Neural progenitor cell (in vitro differentiated cells): ENCODE data around the gene TBC1D14.

Source experiments
- EZH2phosphoT487 ChIP-seq: fragments of 200-600 bp; sonication (generic); IDR thresholded peaks from 2 replicates; pipeline ENCODE4 v1.6.1; 2017; ENCODE audit warnings: antibody characterized with exemption
- TF ChIP-seq, protein P1 (sequence below): fragments of 200-600 bp; sonication (generic); IDR thresholded peaks from 2 replicates; pipeline ENCODE4 v1.5.1; 2017; ENCODE audit warnings: antibody characterized with exemption, mild to moderate bottlenecking

- no peak for TF ChIP-seq EZH2phosphoT487
- TF ChIP-seq, protein P1, sequence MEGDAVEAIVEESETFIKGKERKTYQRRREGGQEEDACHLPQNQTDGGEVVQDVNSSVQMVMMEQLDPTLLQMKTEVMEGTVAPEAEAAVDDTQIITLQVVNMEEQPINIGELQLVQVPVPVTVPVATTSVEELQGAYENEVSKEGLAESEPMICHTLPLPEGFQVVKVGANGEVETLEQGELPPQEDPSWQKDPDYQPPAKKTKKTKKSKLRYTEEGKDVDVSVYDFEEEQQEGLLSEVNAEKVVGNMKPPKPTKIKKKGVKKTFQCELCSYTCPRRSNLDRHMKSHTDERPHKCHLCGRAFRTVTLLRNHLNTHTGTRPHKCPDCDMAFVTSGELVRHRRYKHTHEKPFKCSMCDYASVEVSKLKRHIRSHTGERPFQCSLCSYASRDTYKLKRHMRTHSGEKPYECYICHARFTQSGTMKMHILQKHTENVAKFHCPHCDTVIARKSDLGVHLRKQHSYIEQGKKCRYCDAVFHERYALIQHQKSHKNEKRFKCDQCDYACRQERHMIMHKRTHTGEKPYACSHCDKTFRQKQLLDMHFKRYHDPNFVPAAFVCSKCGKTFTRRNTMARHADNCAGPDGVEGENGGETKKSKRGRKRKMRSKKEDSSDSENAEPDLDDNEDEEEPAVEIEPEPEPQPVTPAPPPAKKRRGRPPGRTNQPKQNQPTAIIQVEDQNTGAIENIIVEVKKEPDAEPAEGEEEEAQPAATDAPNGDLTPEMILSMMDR, result peak; percentile 99
These were observed 161.3 kb downstream of the TBC1D14 start for GRCh38 chr4:7070729-7071511.
